A673 (cell line): ENCODE data around the gene NEGR1.

Source experiments
- EZH2 ChIP-seq: fragments of 200-600 bp; sonication (generic); IDR thresholded peaks from 2 replicates; pipeline ENCODE4 v1.6.1; 2017; ENCODE audit warnings: borderline replicate concordance, low read depth, mild to moderate bottlenecking, mixed read lengths, antibody characterized with exemption, low read length; ENCODE audit not compliant: poor library complexity, severe bottlenecking
- TF ChIP-seq, protein P1 (sequence below): fragments of 300-800, 200-600 bp; sonication (generic); conservative IDR thresholded peaks from 2 replicates; pipeline ENCODE4 v1.5.1; 2017; ENCODE audit warnings: low read depth, mild to moderate bottlenecking, antibody characterized with exemption, low read length, moderate library complexity, mixed read lengths

DNA sequence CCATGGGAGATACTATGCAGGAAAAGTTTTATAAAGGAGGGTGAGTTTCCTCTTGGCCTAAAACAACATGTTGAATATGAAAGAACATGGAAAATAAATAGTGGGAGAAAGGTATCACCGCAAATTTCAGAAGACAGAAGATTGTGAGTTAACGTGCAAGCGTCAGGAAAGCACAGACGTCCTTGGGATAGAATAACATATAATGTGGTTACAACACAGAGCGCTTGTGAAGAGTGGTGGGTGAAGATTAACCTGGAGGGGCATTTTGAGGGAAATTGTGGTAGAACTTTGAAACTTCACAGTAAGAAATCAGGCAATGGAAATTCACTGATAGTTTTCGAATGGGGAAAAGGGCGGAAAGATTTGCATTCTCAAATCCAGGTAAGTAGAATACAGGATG lies 47.3 kb downstream of the NEGR1 start:
- TF ChIP-seq EZH2 = no peak
- TF ChIP-seq, protein P1, sequence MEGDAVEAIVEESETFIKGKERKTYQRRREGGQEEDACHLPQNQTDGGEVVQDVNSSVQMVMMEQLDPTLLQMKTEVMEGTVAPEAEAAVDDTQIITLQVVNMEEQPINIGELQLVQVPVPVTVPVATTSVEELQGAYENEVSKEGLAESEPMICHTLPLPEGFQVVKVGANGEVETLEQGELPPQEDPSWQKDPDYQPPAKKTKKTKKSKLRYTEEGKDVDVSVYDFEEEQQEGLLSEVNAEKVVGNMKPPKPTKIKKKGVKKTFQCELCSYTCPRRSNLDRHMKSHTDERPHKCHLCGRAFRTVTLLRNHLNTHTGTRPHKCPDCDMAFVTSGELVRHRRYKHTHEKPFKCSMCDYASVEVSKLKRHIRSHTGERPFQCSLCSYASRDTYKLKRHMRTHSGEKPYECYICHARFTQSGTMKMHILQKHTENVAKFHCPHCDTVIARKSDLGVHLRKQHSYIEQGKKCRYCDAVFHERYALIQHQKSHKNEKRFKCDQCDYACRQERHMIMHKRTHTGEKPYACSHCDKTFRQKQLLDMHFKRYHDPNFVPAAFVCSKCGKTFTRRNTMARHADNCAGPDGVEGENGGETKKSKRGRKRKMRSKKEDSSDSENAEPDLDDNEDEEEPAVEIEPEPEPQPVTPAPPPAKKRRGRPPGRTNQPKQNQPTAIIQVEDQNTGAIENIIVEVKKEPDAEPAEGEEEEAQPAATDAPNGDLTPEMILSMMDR = no peak
